H9 (cell line): Measurements from ENCODE around the gene CPXM2. TPM values are rescaled to one million over a fixed set of nuclear protein-coding genes. Genes with fewer than 3 reads are reported as not detected.
A peak's percentile ranks its signal among the peaks of the same experiment; 100 is the strongest.

Experiments
- DNase-seq: peaks from one replicate; pipeline ENCODE4 v3.0.0-alpha.2; 2017
- H2AFZ ChIP-seq: one replicate; pipeline ENCODE4 v1.6.1; 2013; ENCODE audit warnings: mild to moderate bottlenecking, low read length, control low read depth, moderate library complexity
- H2AK5ac ChIP-seq: 2 replicates; pipeline ENCODE4 v1.6.1; 2013; ENCODE audit warnings: low read length, control low read depth, mixed read lengths; ENCODE audit not compliant: insufficient read length
- H2BK120ac ChIP-seq: one replicate; pipeline ENCODE4 v1.6.1; 2013; ENCODE audit warnings: low read depth, mild to moderate bottlenecking, low read length, control low read depth, inconsistent platforms; ENCODE audit not compliant: poor library complexity, severe bottlenecking
- H2BK12ac ChIP-seq: 2 replicates; pipeline ENCODE4 v1.6.1; 2013; ENCODE audit warnings: low read length, control low read depth, mixed read lengths, low read depth; ENCODE audit not compliant: insufficient read length
- H2BK15ac ChIP-seq: 2 replicates; pipeline ENCODE4 v1.6.1; 2013; ENCODE audit warnings: low read depth, low read length, control low read depth
- H2BK20ac ChIP-seq: one replicate; pipeline ENCODE4 v1.6.1; 2013; ENCODE audit warnings: low read depth, mild to moderate bottlenecking, low read length, control low read depth, inconsistent platforms; ENCODE audit not compliant: poor library complexity, severe bottlenecking
- H2BK5ac ChIP-seq: 2 replicates; pipeline ENCODE4 v1.6.1; 2013; ENCODE audit warnings: low read length, control low read depth, mixed read lengths; ENCODE audit not compliant: insufficient read length
- H3K14ac ChIP-seq: 2 replicates; pipeline ENCODE4 v1.6.1; 2013; ENCODE audit warnings: low read length, control low read depth; ENCODE audit not compliant: insufficient read depth
- H3K18ac ChIP-seq: 2 replicates; pipeline ENCODE4 v1.6.1; 2013; ENCODE audit warnings: low read depth, mild to moderate bottlenecking, mixed read lengths, low read length, control low read depth; ENCODE audit not compliant: insufficient read length
- H3K23ac ChIP-seq: 2 replicates; pipeline ENCODE4 v1.6.1; 2013; ENCODE audit warnings: low read length, control low read depth, mixed read lengths, low read depth; ENCODE audit not compliant: insufficient read length
- H3K23me2 ChIP-seq: 2 replicates; pipeline ENCODE4 v1.6.1; 2013; ENCODE audit warnings: low read depth, mild to moderate bottlenecking, mixed read lengths, low read length, control low read depth; ENCODE audit not compliant: insufficient read length, poor library complexity, severe bottlenecking
- H3K27ac ChIP-seq: 2 replicates; pipeline ENCODE4 v1.5.1; 2013; ENCODE audit warnings: low read length, control low read depth, mixed read lengths, low read depth; ENCODE audit not compliant: insufficient read length
- H3K27me3 ChIP-seq: 2 replicates; pipeline ENCODE4 v1.6.1; 2013; ENCODE audit warnings: low read length, control low read depth, inconsistent platforms; ENCODE audit not compliant: insufficient read depth
- H3K4ac ChIP-seq: 2 replicates; pipeline ENCODE4 v1.6.1; 2013; ENCODE audit warnings: low read depth, mild to moderate bottlenecking, control low read depth, inconsistent platforms, low read length, moderate library complexity
- H3K4me1 ChIP-seq: 2 replicates; pipeline ENCODE4 v1.6.1; 2013; ENCODE audit warnings: low read length, control low read depth, inconsistent platforms; ENCODE audit not compliant: insufficient read depth
- H3K4me2 ChIP-seq: 2 replicates; pipeline ENCODE4 v1.6.1; 2013; ENCODE audit warnings: low read length, control low read depth, mixed read lengths; ENCODE audit not compliant: insufficient read length, insufficient read depth
- H3K56ac ChIP-seq: 2 replicates; pipeline ENCODE4 v1.6.1; 2013; ENCODE audit warnings: low read depth, mild to moderate bottlenecking, mixed read lengths, low read length, control low read depth; ENCODE audit not compliant: insufficient read length
- H3K79me1 ChIP-seq: 2 replicates; pipeline ENCODE4 v1.6.1; 2013; ENCODE audit warnings: low read depth, mild to moderate bottlenecking, moderate library complexity, low read length, control low read depth, inconsistent platforms; ENCODE audit not compliant: insufficient read depth, poor library complexity, severe bottlenecking
- H3K79me2 ChIP-seq: 2 replicates; pipeline ENCODE4 v1.6.1; 2013; ENCODE audit warnings: low read length, control low read depth, inconsistent platforms; ENCODE audit not compliant: insufficient read depth
- H3K9ac ChIP-seq: 2 replicates; pipeline ENCODE4 v1.6.1; 2013; ENCODE audit warnings: low read length, control low read depth, mixed read lengths; ENCODE audit not compliant: insufficient read length; ENCODE audit errors: extremely low read depth
- H3K9me3 ChIP-seq: one replicate; pipeline ENCODE4 v1.6.1; 2013; ENCODE audit warnings: low read depth, low read length, inconsistent platforms; ENCODE audit not compliant: control insufficient read depth
- H3T11ph ChIP-seq: one replicate; pipeline ENCODE4 v1.6.1; 2013; ENCODE audit warnings: mild to moderate bottlenecking, low read length, control low read depth, inconsistent platforms
- H4K20me1 ChIP-seq: one replicate; pipeline ENCODE4 v1.6.1; 2013; ENCODE audit not compliant: control insufficient read depth, insufficient read length, insufficient read depth
- H4K5ac ChIP-seq: 2 replicates; pipeline ENCODE4 v1.6.1; 2013; ENCODE audit warnings: low read depth, mild to moderate bottlenecking, mixed read lengths, low read length, control low read depth; ENCODE audit not compliant: insufficient read length
- H4K8ac ChIP-seq: replicated peaks from 2 replicates; pipeline ENCODE4 v1.6.1; 2013; ENCODE audit warnings: low read length, control low read depth, mixed read lengths, low read depth; ENCODE audit not compliant: insufficient read length
- H4K91ac ChIP-seq: 2 replicates; pipeline ENCODE4 v1.6.1; 2013; ENCODE audit warnings: low read depth, mild to moderate bottlenecking, moderate library complexity, mixed read lengths, low read length, control low read depth; ENCODE audit not compliant: insufficient read length
- H3K27ac Mint-ChIP-seq, 3 experiments: 2 replicates in 2 of 3; 3 replicates in 1 of 3; pipeline ENCODE4 v1.8.0; 2020 to 2021; ENCODE audit warnings: mixed read lengths in 3 of 3, mild to moderate bottlenecking in 1 of 3, moderate library complexity in 1 of 3
- H3K27me3 Mint-ChIP-seq: 2 replicates; pipeline ENCODE4 v1.8.0; 2021; ENCODE audit warnings: low read depth, mild to moderate bottlenecking, moderate library complexity, mixed read lengths
- H3K36me3 Mint-ChIP-seq, 3 experiments: 2 replicates in 2 of 3; 3 replicates in 1 of 3; pipeline ENCODE4 v1.8.0; 2020 to 2021; ENCODE audit warnings: low read depth in 3 of 3, mixed read lengths in 3 of 3; ENCODE audit not compliant: insufficient read depth in 1 of 3
- H3K4me1 Mint-ChIP-seq, 2 experiments: 2 replicates each; pipeline ENCODE4 v1.8.0; 2020; ENCODE audit warnings: mixed read lengths in 2 of 2
- H3K4me3 Mint-ChIP-seq, 2 experiments: 2 replicates in 1 of 2; 3 replicates in 1 of 2; pipeline ENCODE4 v1.8.0; 2020 to 2021; ENCODE audit warnings: mild to moderate bottlenecking in 2 of 2, mixed read lengths in 2 of 2, moderate library complexity in 1 of 2
- H3K9me3 Mint-ChIP-seq, 2 experiments: 2 replicates in 1 of 2; 3 replicates in 1 of 2; pipeline ENCODE4 v1.8.0; 2020; ENCODE audit warnings: mild to moderate bottlenecking in 2 of 2, mixed read lengths in 2 of 2, moderate library complexity in 1 of 2
- WGBS: extraction: QIAGEN DNeasy Blood & Tissue Kit; methylation state at CpG from one replicate; pipeline ENCODE4 v1.1.7; 2013; ENCODE audit warnings: missing lambda C conversion rate, low lambda C conversion rate, mixed read lengths; ENCODE audit not compliant: insufficient read length; ENCODE audit errors: extremely low coverage; 5-methylcytosine and 5-hydroxymethylcytosine counted together
- total RNA-seq: library from RNA; stranded (reverse); gene quantifications from 2 replicates; pipeline ENCODE4 v1.2.1, GENCODE V29; 2021
- TF ChIP-seq, protein P1 (sequence below): fragments of 200-600 bp; sonication (generic); conservative IDR thresholded peaks from 3 replicates; pipeline ENCODE4 v1.8.0; 2021; ENCODE audit warnings: antibody characterized with exemption, mild to moderate bottlenecking

CPXM2 gene
- total RNA-seq, 1 experiment from 2014 or later = 1.7 TPM

- H3K79me1 ChIP-seq = no peaks in the 10 kb centered on the region
- no peak overlapping the region for H3K4me3 Mint-ChIP-seq
- H4K8ac ChIP-seq = no peak overlapping the region
- H3K56ac ChIP-seq = no peak overlapping the region
- no peak overlapping the region for H3K18ac ChIP-seq
- no peak overlapping the region for H3T11ph ChIP-seq
- H3K23me2 ChIP-seq = peaks cover 4% of the 10 kb centered on the region
- H3K79me2 ChIP-seq = no peaks in the 10 kb centered on the region; the same call in 1 of the 2 replicates
- H3K27me3 ChIP-seq = no peaks in the 10 kb centered on the region; the same call in 1 of the 2 replicates
- peaks cover 25% of the 10 kb centered on the region for H3K27me3 Mint-ChIP-seq
- H2BK20ac ChIP-seq = no peak overlapping the region
- H2BK5ac ChIP-seq = no peak overlapping the region
- peaks cover 3% of the 10 kb centered on the region; the same call in 1 of the 2 replicates for H3K4me1 ChIP-seq
- WGBS = no CpG with 5 or more reads among the region's 6 CpGs
- no peak overlapping the region for H3K4ac ChIP-seq
- H2AFZ ChIP-seq = no peak overlapping the region
- H2BK120ac ChIP-seq = no peak overlapping the region
- H4K20me1 ChIP-seq = no peaks in the 10 kb centered on the region
- no peak for DNase-seq
- no peak overlapping the region for H3K14ac ChIP-seq
- H3K27ac Mint-ChIP-seq = peak overlapping the region in 1 of 3 experiments; percentile 79; a peak in 1 of 7 replicates
- no peak overlapping the region for H2BK15ac ChIP-seq
- no peak overlapping the region for H3K23ac ChIP-seq
- no peak overlapping the region for H4K5ac ChIP-seq
- peaks cover 12 to 31% of the 10 kb centered on the region in 2 experiments for H3K4me1 Mint-ChIP-seq
- H2BK12ac ChIP-seq = no peak overlapping the region
- no peak overlapping the region for H3K9ac ChIP-seq
- no peak overlapping the region for H2AK5ac ChIP-seq
- H3K9me3 ChIP-seq = no peaks in the 10 kb centered on the region
- H3K36me3 Mint-ChIP-seq = no peaks in the 10 kb centered on the region
- H3K4me2 ChIP-seq = no peak overlapping the region
- no peak overlapping the region for H4K91ac ChIP-seq
- no peak overlapping the region for H3K27ac ChIP-seq
- TF ChIP-seq, protein P1, sequence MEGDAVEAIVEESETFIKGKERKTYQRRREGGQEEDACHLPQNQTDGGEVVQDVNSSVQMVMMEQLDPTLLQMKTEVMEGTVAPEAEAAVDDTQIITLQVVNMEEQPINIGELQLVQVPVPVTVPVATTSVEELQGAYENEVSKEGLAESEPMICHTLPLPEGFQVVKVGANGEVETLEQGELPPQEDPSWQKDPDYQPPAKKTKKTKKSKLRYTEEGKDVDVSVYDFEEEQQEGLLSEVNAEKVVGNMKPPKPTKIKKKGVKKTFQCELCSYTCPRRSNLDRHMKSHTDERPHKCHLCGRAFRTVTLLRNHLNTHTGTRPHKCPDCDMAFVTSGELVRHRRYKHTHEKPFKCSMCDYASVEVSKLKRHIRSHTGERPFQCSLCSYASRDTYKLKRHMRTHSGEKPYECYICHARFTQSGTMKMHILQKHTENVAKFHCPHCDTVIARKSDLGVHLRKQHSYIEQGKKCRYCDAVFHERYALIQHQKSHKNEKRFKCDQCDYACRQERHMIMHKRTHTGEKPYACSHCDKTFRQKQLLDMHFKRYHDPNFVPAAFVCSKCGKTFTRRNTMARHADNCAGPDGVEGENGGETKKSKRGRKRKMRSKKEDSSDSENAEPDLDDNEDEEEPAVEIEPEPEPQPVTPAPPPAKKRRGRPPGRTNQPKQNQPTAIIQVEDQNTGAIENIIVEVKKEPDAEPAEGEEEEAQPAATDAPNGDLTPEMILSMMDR = no peak
- no peaks in the 10 kb centered on the region for H3K9me3 Mint-ChIP-seq
Observed at GRCh38 chr10:123886292-123886691, 5.3 kb downstream of the CPXM2 start.
